GM03348 (cell line): ENCODE results near the gene ATN1.
"Not testable (repeated sequence)": the region's sequence is repeated elsewhere in the genome, so short reads cannot be mapped to it uniquely, and the experiment has no call there.

Experiments used
- DNase-seq: peaks from one replicate; pipeline ENCODE4 v3.0.0; 2012; ENCODE audit warnings: low spot score

Gene ATN1

GRCh38 chr12:6927379-6928021, at the start of gene ATN1:
Gene ATN1, plus strand, starts transcription at chr12:6927959. Its CDS starts 6,043 bp downstream, at chr12:6934002.
- DNase-seq, result peak; percentile 86

GRCh38 chr12:6879824-6880223, 47.9 kb upstream of the ATN1 start:
- not testable (repeated sequence) for DNase-seq

- DNase-seq, result no peak
Measured at GRCh38 chr12:6883252-6883651, 44.5 kb upstream of the ATN1 start.

GRCh38 chr12:6883683-6884082, 44.1 kb upstream of the ATN1 start:
- no peak for DNase-seq

GRCh38 chr12:6884539-6884938, 43.2 kb upstream of the ATN1 start:
- DNase-seq, result no peak

GRCh38 chr12:6886206-6886999, 41.4 kb upstream of the ATN1 start:
- DNase-seq, result not testable (repeated sequence)

- DNase-seq, result no peak
Measured at GRCh38 chr12:6887460-6887859, 40.3 kb upstream of the ATN1 start.

GRCh38 chr12:6888360-6888759, 39.4 kb upstream of the ATN1 start:
- DNase-seq, result no peak

GRCh38 chr12:6888794-6889193, 39.0 kb upstream of the ATN1 start:
- not testable (repeated sequence) for DNase-seq

- DNase-seq, result not testable (repeated sequence)
Measured at GRCh38 chr12:6889775-6890573, 37.8 kb upstream of the ATN1 start.

- peak; percentile 97 for DNase-seq
Measured at GRCh38 chr12:6890789-6891645, 36.7 kb upstream of the ATN1 start.

GRCh38 chr12:6891646-6892001, 36.1 kb upstream of the ATN1 start:
- no peak for DNase-seq

GRCh38 chr12:6892683-6893082, 35.1 kb upstream of the ATN1 start:
- DNase-seq, result not testable (repeated sequence)

- DNase-seq, result no peak
Measured at GRCh38 chr12:6894321-6894720, 33.4 kb upstream of the ATN1 start.

GRCh38 chr12:6896846-6897435, 30.8 kb upstream of the ATN1 start:
- DNase-seq, result no peak

GRCh38 chr12:6899427-6899826, 28.3 kb upstream of the ATN1 start:
- DNase-seq, result no peak

- no peak for DNase-seq
Measured at GRCh38 chr12:6899837-6900519, 27.8 kb upstream of the ATN1 start.

- DNase-seq, result no peak
Measured at GRCh38 chr12:6902448-6902847, 25.3 kb upstream of the ATN1 start.

GRCh38 chr12:6903722-6904121, 24.0 kb upstream of the ATN1 start:
- DNase-seq, result no peak
